K562 (cell line): ENCODE results near the gene CSTA. TPM values are rescaled to one million over a fixed set of nuclear protein-coding genes. Genes with fewer than 3 reads are reported as not detected.

Experiments used
- ATAC-seq: fragments of 200-7000 bp; cut with Tn5 transposase; 3 replicates; pipeline ENCODE4 v1.9.1; 2020; ENCODE audit warnings: moderate library complexity
- BruUV-seq: library from RNA; stranded (reverse); fragments of 400-500 nt; replicated peaks from 2 replicates; lab custom pipeline; 2021; lab: Mats Ljungman, UMichigan
- CTCF ChIA-PET: fragments of 300-600 bp; formaldehyde crosslinking; extraction: SDS; loops from one replicate; lab custom pipeline; 2021; ENCODE audit warnings: low intra/inter-chr PET ratio; lab: Yijun Ruan, JAX
- POLR2A ChIA-PET: fragments of 300-600, 350-650 bp; sonication (Branson Sonifier 250); formaldehyde crosslinking; extraction: SDS; loops from one replicate; lab custom pipeline; 2021; ENCODE audit warnings: antibody characterized with exemption, inconsistent platforms; lab: Yijun Ruan, JAX
- DNase-seq, 4 experiments: peaks; one replicate each; pipeline versions ENCODE4 v3.0.0 to v3.0.0-alpha.2; 2011 to 2018; ENCODE audit warnings: low spot score in 3 of 4, mixed read lengths in 3 of 4; ENCODE audit errors: extremely low read depth in 1 of 4
- FAIRE-seq: peaks from 2 replicates; lab custom pipeline; 2011; peaks lifted over from hg19 to GRCh38; lab: Jason Lieb, UNC
- H2AFZ ChIP-seq: 2 replicates; pipeline ENCODE4 v1.6.0; 2011; ENCODE audit warnings: low read depth, low read length, control low read depth, inconsistent platforms
- H3K27ac ChIP-seq: fragments of 200-600 bp; 3 replicates; pipeline ENCODE4 v1.8.0; 2011; ENCODE audit warnings: low read depth, mild to moderate bottlenecking, control low read depth, inconsistent platforms, low read length, moderate library complexity, mixed read lengths; ENCODE audit errors: extremely low read depth
- H3K27me3 ChIP-seq, 2 experiments: fragments of 300-600 bp in 1 of 2; 2 replicates in 1 of 2; 3 replicates in 1 of 2; pipeline versions ENCODE4 v1.6.0 to v1.8.0; 2011; ENCODE audit warnings: inconsistent platforms in 2 of 2, low read length in 2 of 2, mild to moderate bottlenecking in 1 of 2, mixed read lengths in 1 of 2, moderate library complexity in 1 of 2; ENCODE audit not compliant: control insufficient read depth in 2 of 2, insufficient read depth in 2 of 2
- H3K36me3 ChIP-seq: fragments of 300-600 bp; 3 replicates; pipeline ENCODE4 v1.8.0; 2011; ENCODE audit warnings: mild to moderate bottlenecking, low read length, inconsistent platforms; ENCODE audit not compliant: control insufficient read depth, insufficient read depth
- H3K4me1 ChIP-seq, 2 experiments: fragments of 200-600 bp in 1 of 2; replicated peaks in 1 of 2; 2 replicates in 1 of 2; 3 replicates in 1 of 2; pipeline versions ENCODE4 v1.5.1 to v1.8.0; 2011; ENCODE audit warnings: inconsistent platforms in 2 of 2, low read length in 2 of 2, mild to moderate bottlenecking in 1 of 2, mixed read lengths in 1 of 2, moderate library complexity in 1 of 2; ENCODE audit not compliant: control insufficient read depth in 2 of 2, insufficient read depth in 2 of 2
- H3K4me2 ChIP-seq: 2 replicates; pipeline ENCODE4 v1.6.1; 2011; ENCODE audit warnings: low read length, control low read depth, inconsistent platforms, mixed read lengths; ENCODE audit not compliant: insufficient read depth
- H3K4me3 ChIP-seq: fragments of 200-600 bp; sonication (generic), shearing (Covaris generic); 2 replicates; pipeline ENCODE4 v1.5.1; 2016; ENCODE audit warnings: control low read depth, inconsistent platforms
- H3K79me2 ChIP-seq: fragments of 200-600 bp; 3 replicates; pipeline ENCODE4 v1.8.0; 2011; ENCODE audit warnings: low read length, inconsistent platforms; ENCODE audit not compliant: control insufficient read depth, insufficient read depth
- H3K9ac ChIP-seq, 2 experiments: 2 replicates each; pipeline versions ENCODE4 v1.6.0 to v1.6.1; 2011; ENCODE audit warnings: low read depth in 2 of 2, low read length in 2 of 2, control low read depth in 1 of 2, inconsistent platforms in 1 of 2, mild to moderate bottlenecking in 1 of 2, mixed read lengths in 1 of 2; ENCODE audit not compliant: insufficient read depth in 1 of 2
- H3K9me1 ChIP-seq: one replicate; pipeline ENCODE4 v1.6.0; 2011; ENCODE audit warnings: inconsistent platforms, mild to moderate bottlenecking, low read length, moderate library complexity; ENCODE audit not compliant: control insufficient read depth, insufficient read depth
- H3K9me3 ChIP-seq: replicated peaks from 2 replicates; pipeline ENCODE4 v1.5.1; 2011; ENCODE audit warnings: low read depth, low read length, inconsistent platforms; ENCODE audit not compliant: control insufficient read depth, insufficient read depth
- H4K20me1 ChIP-seq: replicated peaks from 2 replicates; pipeline ENCODE4 v1.6.1; 2011; ENCODE audit warnings: low read length, inconsistent platforms, mixed read lengths; ENCODE audit not compliant: control insufficient read depth, insufficient read depth
- ARHGAP35 ChIP-seq: fragments of 450-650 bp; IDR thresholded peaks from 2 replicates; pipeline ENCODE4 v1.6.1; 2018; ENCODE audit not compliant: partially characterized antibody
- LARP7 ChIP-seq: fragments of 450-650 bp; IDR thresholded peaks from 2 replicates; pipeline ENCODE4 v1.6.1; 2016
- MCM7 ChIP-seq, 2 experiments: fragments of 450-650 bp; IDR thresholded peaks; 2 replicates each; pipeline ENCODE4 v1.6.1; 2016 to 2018
- NFE2L1 ChIP-seq: fragments of 450-650 bp; IDR thresholded peaks from 2 replicates; pipeline ENCODE4 v1.6.1; 2016; ENCODE audit warnings: missing genetic modification characterization, low read depth, mild to moderate bottlenecking, missing compliant biosample characterization, moderate library complexity, borderline replicate concordance
- NRF1 ChIP-seq, 2 experiments: fragments of 450-650 bp; IDR thresholded peaks in 1 of 2; conservative IDR thresholded peaks in 1 of 2; 2 replicates each; pipeline ENCODE4 v1.6.1; 2014; ENCODE audit warnings: mild to moderate bottlenecking in 2 of 2
- SNAPC5 ChIP-seq: fragments of 250-450 bp; sonication (Bioruptor Pico); IDR thresholded peaks from 2 replicates; pipeline ENCODE4 v1.8.0; 2021; ENCODE audit warnings: moderate library complexity, mild to moderate bottlenecking, inconsistent platforms
- TCF7L2 ChIP-seq: fragments of 150-350 bp; IDR thresholded peaks from 2 replicates; pipeline ENCODE4 v1.6.1; 2016; ENCODE audit warnings: low read depth, mild to moderate bottlenecking, low read length, moderate library complexity
- TRIM24 ChIP-seq, 2 experiments: fragments of 450-650 bp; IDR thresholded peaks; 2 replicates each; pipeline ENCODE4 v1.6.1; 2016
- ZHX1 ChIP-seq: fragments of 150-350 bp; conservative IDR thresholded peaks from 2 replicates; pipeline ENCODE4 v1.6.1; 2014; ENCODE audit warnings: low read length
- ZNF280A ChIP-seq: fragments of 450-650 bp; IDR thresholded peaks from 2 replicates; pipeline ENCODE4 v1.6.1; 2018; ENCODE audit warnings: mild to moderate bottlenecking, low read depth; ENCODE audit not compliant: partially characterized antibody
- ZNF384 ChIP-seq: IDR thresholded peaks from 2 replicates; pipeline ENCODE4 v1.6.1; 2012; ENCODE audit warnings: low read depth, low read length, improper control_type of control experiment
- WGBS: fragments of 100-300 bp; shearing (Covaris generic); methylation state at CpG from one replicate; pipeline ENCODE4 v1.1.6; 2016; ENCODE audit warnings: low coverage, mixed read lengths; ENCODE audit not compliant: insufficient coverage; ENCODE audit errors: missing lambda C conversion rate; 5-methylcytosine and 5-hydroxymethylcytosine counted together
- in situ Hi-C: fragments of 300-500 bp; cut with MboI; formaldehyde crosslinking; loops from 4 replicates; pipeline ENCODE4 v1.15.0; 2018; ENCODE audit warnings: inconsistent platforms, mixed read lengths
- intact Hi-C: fragments of 100-400 bp; cut with micrococcal nuclease; formaldehyde crosslinking; loops from 2 replicates; pipeline ENCODE4 v1.14.2; 2022
- polyA plus RNA-seq, 8 experiments: library from polyadenylated mRNA; depleted of rRNA in 4 of 8; stranded (reverse) in 5 of 8; unstranded in 3 of 8; fragments of >200 nt; fragmentation: Nextera tagmentation in 2 of 8; fragmentation: Illumina TruSeq in 1 of 8; extraction: Ambion mirVana in 2 of 8; extraction: Trizol in 1 of 8; gene quantifications; 2 replicates each; pipeline versions ENCODE4 v1.2.1 to v1.2.3, GENCODE V29; 2011 to 2014; ENCODE audit warnings: inconsistent platforms in 1 of 8, missing spikeins in 1 of 8
- total RNA-seq, 7 experiments: library from RNA; depleted of rRNA in 6 of 7; stranded (reverse); fragments of >200 nt in 6 of 7; fragmentation: Illumina TruSeq in 2 of 7; extraction: Trizol in 2 of 7; gene quantifications; 2 replicates each; pipeline versions ENCODE4 v1.2.1 to v1.2.3, GENCODE V29; 2011 to 2021; ENCODE audit warnings: low replicate concordance in 1 of 7
- TF ChIP-seq, protein P1 (sequence below): IDR thresholded peaks from 2 replicates; pipeline ENCODE4 v1.6.1; 2012; ENCODE audit warnings: low read depth, low read length, improper control_type of control experiment, borderline replicate concordance
- TF ChIP-seq, protein P2 (sequence below): fragments of 250-450 bp; sonication (Bioruptor Pico); IDR thresholded peaks from 2 replicates; pipeline ENCODE4 v1.5.1; 2021; ENCODE audit warnings: mild to moderate bottlenecking

CSTA gene
- total and polyA plus RNA-seq, 9 of the 15 experiments (the other 6 are each of a cell fraction or from before 2014, with no cell fraction given): 0.11 to 3.1 (median 1.1) TPM

- no peak overlapping the region for H3K4me3 ChIP-seq
- H3K36me3 ChIP-seq: no peaks in the 10 kb centered on the region
- no peak for ATAC-seq
- H3K9me3 ChIP-seq: no peaks in the 10 kb centered on the region
- ChIA-PET CTCF (interaction anchor here (0.9 kb wide), 1 partner anchor 753 kb away, joined by 4 read pairs; no protein-coding TSS in a partner anchor), POLR2A (interaction anchor here (1.9 kb wide), 1 partner anchor 13 kb away, joined by 5 read pairs; no protein-coding TSS in a partner anchor)
- H3K4me2 ChIP-seq: no peak overlapping the region
- no peak overlapping the region for H3K27ac ChIP-seq
- H3K27me3 ChIP-seq: no peaks in the 10 kb centered on the region
- peak; percentile 26 to 46 (median 30) for DNase-seq
- in situ Hi-C loops: no loop called here
- no peaks in the 10 kb centered on the region for H3K9me1 ChIP-seq
- H3K79me2 ChIP-seq: no peaks in the 10 kb centered on the region
- H4K20me1 ChIP-seq: no peaks in the 10 kb centered on the region
- no TSS peak for BruUV-seq
- 20% methylated on average over 3 of the region's 12 CpGs for WGBS
- H3K4me1 ChIP-seq: no peaks in the 10 kb centered on the region
- intact Hi-C loops: loop anchor here (1.0 kb wide), 2 partner anchors 199 to 754 kb away; no protein-coding TSS in a partner anchor
- no peak overlapping the region for H2AFZ ChIP-seq
- FAIRE-seq: peak; percentile 51
- H3K9ac ChIP-seq: no peak overlapping the region
- TF ChIP-seq ARHGAP35 (no peak), NRF1 (conservative IDR thresholded peaks at IDR 0.05 in 1 of 2, IDR thresholded peaks at IDR 0.05 in 1 of 2) (no peak), TRIM24 (IDR thresholded peaks at IDR 0.05) (no peak), ZNF280A (no peak), NFE2L1 (tag) (no peak), ZNF384 (no peak), ZHX1 (no peak), LARP7 (no peak), MCM7 (IDR thresholded peaks at IDR 0.05) (no peak), TCF7L2 (no peak), SNAPC5 (no peak)
- TF ChIP-seq, protein P1, sequence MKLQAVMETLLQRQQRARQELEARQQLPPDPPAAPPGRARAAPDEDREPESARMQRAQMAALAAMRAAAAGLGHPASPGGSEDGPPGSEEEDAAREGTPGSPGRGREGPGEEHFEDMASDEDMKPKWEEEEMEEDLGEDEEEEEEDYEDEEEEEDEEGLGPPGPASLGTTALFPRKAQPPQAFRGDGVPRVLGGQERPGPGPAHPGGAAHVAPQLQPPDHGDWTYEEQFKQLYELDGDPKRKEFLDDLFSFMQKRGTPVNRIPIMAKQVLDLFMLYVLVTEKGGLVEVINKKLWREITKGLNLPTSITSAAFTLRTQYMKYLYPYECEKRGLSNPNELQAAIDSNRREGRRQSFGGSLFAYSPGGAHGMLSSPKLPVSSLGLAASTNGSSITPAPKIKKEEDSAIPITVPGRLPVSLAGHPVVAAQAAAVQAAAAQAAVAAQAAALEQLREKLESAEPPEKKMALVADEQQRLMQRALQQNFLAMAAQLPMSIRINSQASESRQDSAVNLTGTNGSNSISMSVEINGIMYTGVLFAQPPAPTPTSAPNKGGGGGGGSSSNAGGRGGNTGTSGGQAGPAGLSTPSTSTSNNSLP: 0 out of 2 replicates have a peak, but pooled peaks have one; percentile 32
- TF ChIP-seq, protein P2, sequence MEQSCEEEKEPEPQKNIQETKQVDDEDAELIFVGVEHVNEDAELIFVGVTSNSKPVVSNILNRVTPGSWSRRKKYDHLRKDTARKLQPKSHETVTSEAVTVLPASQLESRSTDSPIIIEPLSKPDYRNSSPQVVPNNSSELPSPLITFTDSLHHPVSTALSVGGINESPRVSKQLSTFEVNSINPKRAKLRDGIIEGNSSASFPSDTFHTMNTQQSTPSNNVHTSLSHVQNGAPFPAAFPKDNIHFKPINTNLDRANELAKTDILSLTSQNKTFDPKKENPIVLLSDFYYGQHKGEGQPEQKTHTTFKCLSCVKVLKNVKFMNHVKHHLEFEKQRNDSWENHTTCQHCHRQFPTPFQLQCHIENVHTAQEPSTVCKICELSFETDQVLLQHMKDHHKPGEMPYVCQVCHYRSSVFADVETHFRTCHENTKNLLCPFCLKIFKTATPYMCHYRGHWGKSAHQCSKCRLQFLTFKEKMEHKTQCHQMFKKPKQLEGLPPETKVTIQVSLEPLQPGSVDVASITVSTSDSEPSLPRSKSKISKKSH (CRISPR knock-in tag): no peak
Measured at GRCh38 chr3:122299872-122300460, 25.1 kb upstream of the CSTA start.
